Measurements from ENCODE around the gene ITPRIPL2.

Gene ITPRIPL2

GRCh38 chr16:19093631-19094541 lies 19.9 kb upstream of the ITPRIPL2 start:
- no peak for DNase-seq

GRCh38 chr16:19094542-19095365 lies 19.0 kb upstream of the ITPRIPL2 start:
- DNase-seq = no peak

GRCh38 chr16:19095654-19096053 lies 18.1 kb upstream of the ITPRIPL2 start:
- DNase-seq = no peak

- no peak for DNase-seq
These were observed 15.6 kb upstream of the ITPRIPL2 start for GRCh38 chr16:19098173-19098572.

- no peak for DNase-seq
These were observed 11.4 kb upstream of the ITPRIPL2 start for GRCh38 chr16:19102187-19102872.

- DNase-seq = no peak
These were observed 9.2 kb upstream of the ITPRIPL2 start for GRCh38 chr16:19104607-19105006.

GRCh38 chr16:19105131-19105530 lies 8.6 kb upstream of the ITPRIPL2 start:
- no peak for DNase-seq

GRCh38 chr16:19105891-19106624 lies 7.7 kb upstream of the ITPRIPL2 start:
- DNase-seq = no peak

- DNase-seq = no peak
These were observed 7.1 kb upstream of the ITPRIPL2 start for GRCh38 chr16:19106625-19107020.

- DNase-seq = no peak
These were observed 5.1 kb upstream of the ITPRIPL2 start for GRCh38 chr16:19108409-19109287.

GRCh38 chr16:19109288-19109664 lies 4.5 kb upstream of the ITPRIPL2 start:
- no peak for DNase-seq

- DNase-seq = no peak
These were observed 3.0 kb upstream of the ITPRIPL2 start for GRCh38 chr16:19110537-19111360.

GRCh38 chr16:19112099-19112407 lies 1.7 kb upstream of the ITPRIPL2 start:
- no peak for DNase-seq

GRCh38 chr16:19114359-19115147 lies 789 bp downstream of the ITPRIPL2 start:
- DNase-seq = peak; percentile 81

- no peak for DNase-seq
These were observed 1.6 kb downstream of the ITPRIPL2 start for GRCh38 chr16:19115148-19116021.

GRCh38 chr16:19116711-19117449 lies 3.1 kb downstream of the ITPRIPL2 start:
- DNase-seq = no peak

GRCh38 chr16:19118938-19119431 lies 5.2 kb downstream of the ITPRIPL2 start:
- peak; percentile 63 for DNase-seq

GRCh38 chr16:19119564-19119963 lies 5.8 kb downstream of the ITPRIPL2 start:
- DNase-seq = no peak
